ENCODE measurements around the gene SLC1A7. TPM values are rescaled to one million over a fixed set of nuclear protein-coding genes. Genes with fewer than 3 reads are reported as not detected.

SLC1A7 gene
- total and polyA plus RNA-seq, 2 of the 13 experiments (the other 11 are each of a cell fraction or from before 2014, with no cell fraction given) = 0.04 to 2.0 TPM

- TF ChIP-seq, protein P1, sequence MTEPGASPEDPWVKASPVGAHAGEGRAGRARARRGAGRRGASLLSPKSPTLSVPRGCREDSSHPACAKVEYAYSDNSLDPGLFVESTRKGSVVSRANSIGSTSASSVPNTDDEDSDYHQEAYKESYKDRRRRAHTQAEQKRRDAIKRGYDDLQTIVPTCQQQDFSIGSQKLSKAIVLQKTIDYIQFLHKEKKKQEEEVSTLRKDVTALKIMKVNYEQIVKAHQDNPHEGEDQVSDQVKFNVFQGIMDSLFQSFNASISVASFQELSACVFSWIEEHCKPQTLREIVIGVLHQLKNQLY (CRISPR knock-in tag; IDR thresholded peaks at IDR 0.05) = 0 out of 2 replicates have a peak, but pooled peaks have one; percentile 44
- TF ChIP-seq CEBPG (CRISPR knock-in tag; IDR thresholded peaks at IDR 0.05) = 0 out of 2 replicates have a peak, but pooled peaks have one; percentile 6
- 0 out of 2 replicates have a peak, but pooled peaks have one; percentile 36 for TF ChIP-seq ARNT2 (CRISPR knock-in tag; IDR thresholded peaks at IDR 0.05; ENCODE audit: low read depth)
- peak; percentile 84 for TF ChIP-seq UBTF (CRISPR knock-in tag; IDR thresholded peaks at IDR 0.05)
- TF ChIP-seq ZNF10 (CRISPR knock-in tag; IDR thresholded peaks at IDR 0.05; ENCODE audit: borderline replicate concordance, low read depth) = no peak
- TF ChIP-seq NR2F6 (IDR thresholded peaks at IDR 0.05) = no peak
- TF ChIP-seq NR2F6 (CRISPR knock-in tag; IDR thresholded peaks at IDR 0.05) = peak; percentile 83
- TF ChIP-seq SOX6 (IDR thresholded peaks at IDR 0.05) = no peak
- peak; percentile 63 for TF ChIP-seq SOX6 (CRISPR knock-in tag; IDR thresholded peaks at IDR 0.05)
- no peak for TF ChIP-seq SRSF4 (IDR thresholded peaks at IDR 0.05; ENCODE audit: low read depth, low read length, poor library complexity, severe bottlenecking)
- no peak for TF ChIP-seq GABPA (IDR thresholded peaks at IDR 0.05; ENCODE audit: low read depth, low read length)
- peak; percentile 70 for TF ChIP-seq GABPA (CRISPR knock-in tag; IDR thresholded peaks at IDR 0.05; ENCODE audit: low read depth)
- peak; percentile 92 for TF ChIP-seq ZNF12 (CRISPR knock-in tag; IDR thresholded peaks at IDR 0.05)
- TF ChIP-seq ZMYM3 (CRISPR knock-in tag; IDR thresholded peaks at IDR 0.05) = peak; percentile 85; the same call in 1 of the 2 replicates
- peak; percentile 86 for TF ChIP-seq MEF2D (CRISPR knock-in tag; IDR thresholded peaks at IDR 0.05)
- TF ChIP-seq NFKB2 (CRISPR knock-in tag; IDR thresholded peaks at IDR 0.05; ENCODE audit: borderline replicate concordance) = no peak
- peak; percentile 87 for TF ChIP-seq MED1 (CRISPR knock-in tag; IDR thresholded peaks at IDR 0.05)
- TF ChIP-seq RFX5 (IDR thresholded peaks at IDR 0.05; ENCODE audit: low read depth, low read length) = peak; percentile 94
- TF ChIP-seq PPARG (CRISPR knock-in tag; conservative IDR thresholded peaks at IDR 0.05) = 0 out of 2 replicates have a peak, but pooled peaks have one; percentile 64
- TF ChIP-seq, protein P2, sequence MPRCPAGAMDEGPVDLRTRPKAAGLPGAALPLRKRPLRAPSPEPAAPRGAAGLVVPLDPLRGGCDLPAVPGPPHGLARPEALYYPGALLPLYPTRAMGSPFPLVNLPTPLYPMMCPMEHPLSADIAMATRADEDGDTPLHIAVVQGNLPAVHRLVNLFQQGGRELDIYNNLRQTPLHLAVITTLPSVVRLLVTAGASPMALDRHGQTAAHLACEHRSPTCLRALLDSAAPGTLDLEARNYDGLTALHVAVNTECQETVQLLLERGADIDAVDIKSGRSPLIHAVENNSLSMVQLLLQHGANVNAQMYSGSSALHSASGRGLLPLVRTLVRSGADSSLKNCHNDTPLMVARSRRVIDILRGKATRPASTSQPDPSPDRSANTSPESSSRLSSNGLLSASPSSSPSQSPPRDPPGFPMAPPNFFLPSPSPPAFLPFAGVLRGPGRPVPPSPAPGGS (CRISPR knock-in tag; IDR thresholded peaks at IDR 0.05) = peak; percentile 15; the same call in 1 of the 2 replicates
- TF ChIP-seq ZNF501 (CRISPR knock-in tag; IDR thresholded peaks at IDR 0.05) = peak; percentile 88; the same call in 1 of the 2 replicates
- TF ChIP-seq POLR2A (IDR thresholded peaks at IDR 0.05; ENCODE audit: insufficient read depth in 1 of 2, low read depth in 2 of 2, low read length in 2 of 2) = peak in 1 of 2 experiments; percentile 46; a peak in 1 of 4 replicates
- TF ChIP-seq, protein P3, sequence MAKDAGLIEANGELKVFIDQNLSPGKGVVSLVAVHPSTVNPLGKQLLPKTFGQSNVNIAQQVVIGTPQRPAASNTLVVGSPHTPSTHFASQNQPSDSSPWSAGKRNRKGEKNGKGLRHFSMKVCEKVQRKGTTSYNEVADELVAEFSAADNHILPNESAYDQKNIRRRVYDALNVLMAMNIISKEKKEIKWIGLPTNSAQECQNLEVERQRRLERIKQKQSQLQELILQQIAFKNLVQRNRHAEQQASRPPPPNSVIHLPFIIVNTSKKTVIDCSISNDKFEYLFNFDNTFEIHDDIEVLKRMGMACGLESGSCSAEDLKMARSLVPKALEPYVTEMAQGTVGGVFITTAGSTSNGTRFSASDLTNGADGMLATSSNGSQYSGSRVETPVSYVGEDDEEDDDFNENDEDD (CRISPR knock-in tag; IDR thresholded peaks at IDR 0.05; ENCODE audit: borderline replicate concordance) = peak; percentile 29; the same call in 1 of the 2 replicates
- TF ChIP-seq TCF12 (IDR thresholded peaks at IDR 0.05) = no peak
- no peak for TF ChIP-seq TCF12 (CRISPR knock-in tag; IDR thresholded peaks at IDR 0.05)
Observed at GRCh38 chr1:53111073-53111556, 31.3 kb downstream of the SLC1A7 start (continued).

Data from HepG2 (cell line).